Measurements from ENCODE around the gene AGPAT4.

AGPAT4 gene

GRCh38 chr6:161166176-161166575 lies 107.7 kb downstream of the AGPAT4 start:
- DNase-seq (ENCODE audit: low read depth in 2 of 2), result no peak

GRCh38 chr6:161164182-161164625 lies 109.7 kb downstream of the AGPAT4 start:
- no peak for DNase-seq (ENCODE audit: low read depth in 2 of 2)

- DNase-seq (ENCODE audit: low read depth in 2 of 2), result no peak
These were observed 110.2 kb downstream of the AGPAT4 start for GRCh38 chr6:161163466-161164181.

- DNase-seq (ENCODE audit: low read depth in 2 of 2), result no peak
These were observed 111.1 kb downstream of the AGPAT4 start for GRCh38 chr6:161162722-161163121.

- DNase-seq (ENCODE audit: low read depth in 2 of 2), result no peak
These were observed 111.8 kb downstream of the AGPAT4 start for GRCh38 chr6:161161889-161162624.

GRCh38 chr6:161161121-161161520 lies 112.7 kb downstream of the AGPAT4 start:
- no peak for DNase-seq (ENCODE audit: low read depth in 2 of 2)

GRCh38 chr6:161154796-161155335 lies 119.0 kb downstream of the AGPAT4 start:
- DNase-seq (ENCODE audit: low read depth in 2 of 2), result no peak

- no peak for DNase-seq (ENCODE audit: low read depth in 2 of 2)
These were observed 120.1 kb downstream of the AGPAT4 start for GRCh38 chr6:161153725-161154124.

GRCh38 chr6:161152907-161153662 lies 120.8 kb downstream of the AGPAT4 start:
- DNase-seq (ENCODE audit: low read depth in 2 of 2), result no peak

- DNase-seq (ENCODE audit: low read depth in 2 of 2), result no peak
These were observed 121.4 kb downstream of the AGPAT4 start for GRCh38 chr6:161152527-161152862.

GRCh38 chr6:161151660-161152526 lies 122.0 kb downstream of the AGPAT4 start:
- DNase-seq (ENCODE audit: low read depth in 2 of 2), result no peak

GRCh38 chr6:161151059-161151645 lies 122.7 kb downstream of the AGPAT4 start:
- no peak for DNase-seq (ENCODE audit: low read depth in 2 of 2)

- no peak for DNase-seq (ENCODE audit: low read depth in 2 of 2)
These were observed 123.3 kb downstream of the AGPAT4 start for GRCh38 chr6:161150566-161150965.

- DNase-seq (ENCODE audit: low read depth in 2 of 2), result no peak
These were observed 123.7 kb downstream of the AGPAT4 start for GRCh38 chr6:161150136-161150535.

GRCh38 chr6:161143663-161144430 lies 130.0 kb downstream of the AGPAT4 start:
- no peak for DNase-seq (ENCODE audit: low read depth in 2 of 2)

- DNase-seq (ENCODE audit: low read depth in 2 of 2), result no peak
These were observed 130.9 kb downstream of the AGPAT4 start for GRCh38 chr6:161142957-161143296.

- no peak for DNase-seq (ENCODE audit: low read depth in 2 of 2)
These were observed 132.7 kb downstream of the AGPAT4 start for GRCh38 chr6:161141173-161141572.

- DNase-seq (ENCODE audit: low read depth in 2 of 2), result no peak
These were observed 133.3 kb downstream of the AGPAT4 start for GRCh38 chr6:161140554-161140875.

- DNase-seq (ENCODE audit: low read depth in 2 of 2), result no peak
These were observed 133.9 kb downstream of the AGPAT4 start for GRCh38 chr6:161139766-161140553.

GRCh38 chr6:161139304-161139765 lies 134.5 kb downstream of the AGPAT4 start:
- no peak for DNase-seq (ENCODE audit: low read depth in 2 of 2)
